ENCODE data around the gene RBM20. TPM values are rescaled to one million over a fixed set of nuclear protein-coding genes. Genes with fewer than 3 reads are reported as not detected.

The RBM20 gene
- polyA plus RNA-seq, 1 donor (not counting 4 experiments of a cell fraction or from before 2014, with no cell fraction given): 0.01 TPM

DNA sequence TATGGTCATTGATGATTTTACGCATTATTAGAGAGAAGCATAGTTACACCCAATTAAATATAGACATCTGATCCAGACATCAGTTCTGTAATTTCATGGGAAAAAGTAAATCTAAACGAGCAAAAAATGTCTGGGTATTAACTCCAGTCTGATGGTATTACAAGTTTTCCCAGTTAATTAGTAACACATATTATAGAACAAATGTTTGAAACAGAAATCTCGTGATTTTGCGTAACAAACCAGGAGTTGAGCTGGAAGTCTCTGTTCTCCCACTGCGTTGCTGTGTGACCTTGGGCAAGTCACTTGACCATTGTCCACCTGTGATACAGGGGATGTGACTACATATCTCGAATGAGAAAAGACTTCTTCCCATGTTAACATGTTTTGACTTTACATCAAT lies 43.3 kb downstream of the RBM20 start:
- no peak overlapping the region for H3K4me3 ChIP-seq (ENCODE audit: control insufficient read depth in 2 of 3, extremely low read depth in 1 of 3, insufficient read depth in 2 of 3, low read depth in 1 of 3, low read length in 3 of 3)
- dilution Hi-C loops (cut with MboI; ENCODE audit: extremely low pct_ligation_motif_present, low sequenced_read_pairs): no loop called here
- peaks cover 5% of the 10 kb centered on the region for H3K27me3 ChIP-seq (ENCODE audit: control insufficient read depth, extremely low read depth, insufficient read depth, low read length)
- no peaks in the 10 kb centered on the region for H3K36me3 ChIP-seq (ENCODE audit: control insufficient read depth in 2 of 2, extremely low read depth in 1 of 2, insufficient read depth in 2 of 2, low read length in 2 of 2)
- no peak overlapping the region for H2AFZ ChIP-seq (ENCODE audit: control insufficient read depth, low read length)
- FAIRE-seq (no peak), DNase-seq (ENCODE audit: low read depth, low spot score) (no peak)
- no peaks in the 10 kb centered on the region for H3K79me2 ChIP-seq (ENCODE audit: control insufficient read depth, insufficient read depth, low read length)
- no peaks in the 10 kb centered on the region for H3K4me1 ChIP-seq (ENCODE audit: control insufficient read depth, extremely low read depth, insufficient read depth, low read length)
- H3K9me3 ChIP-seq (ENCODE audit: control insufficient read depth, low read depth, low read length): no peaks in the 10 kb centered on the region
- no peak for TF ChIP-seq CTCF (optimal IDR thresholded peaks at IDR 0.05 in 1 of 3, IDR thresholded peaks at IDR 0.05 in 1 of 3, conservative IDR thresholded peaks at IDR 0.05 in 1 of 3; ENCODE audit: extremely low read depth in 1 of 3, insufficient read depth in 2 of 3, low read length in 3 of 3)
- TF ChIP-seq EZH2 (IDR thresholded peaks at IDR 0.05; ENCODE audit: low read length): no peak
- H3K9ac ChIP-seq (ENCODE audit: control insufficient read depth, extremely low read depth, insufficient read depth, low read length): no peak overlapping the region
- no peaks in the 10 kb centered on the region for H3K9me1 ChIP-seq (ENCODE audit: control insufficient read depth, extremely low read depth, insufficient read depth, low read length)
- no peaks in the 10 kb centered on the region for H4K20me1 ChIP-seq (ENCODE audit: control insufficient read depth, extremely low read depth, insufficient read depth, low read length)
- H3K27ac ChIP-seq (ENCODE audit: control insufficient read depth, insufficient read depth, low read length): no peak overlapping the region
- H3K4me2 ChIP-seq (ENCODE audit: control insufficient read depth, extremely low read depth, insufficient read depth, low read depth, low read length): no peak overlapping the region

GRCh38 chr10:110691139-110691538 lies 47.0 kb downstream of the RBM20 start:
- dilution Hi-C loops (cut with MboI; ENCODE audit: extremely low pct_ligation_motif_present, low sequenced_read_pairs): no loop called here

More at GRCh38 chr10:110691139-110691538, 47.0 kb downstream of the RBM20 start:
- H3K27ac ChIP-seq (ENCODE audit: control insufficient read depth, insufficient read depth, low read length): no peak overlapping the region
- H2AFZ ChIP-seq (ENCODE audit: control insufficient read depth, low read length): no peak overlapping the region
- no peak overlapping the region for H3K4me2 ChIP-seq (ENCODE audit: control insufficient read depth, extremely low read depth, insufficient read depth, low read depth, low read length)
- no peaks in the 10 kb centered on the region for H3K9me1 ChIP-seq (ENCODE audit: control insufficient read depth, extremely low read depth, insufficient read depth, low read length)
- FAIRE-seq (no peak), DNase-seq (ENCODE audit: low read depth, low spot score) (no peak)
- no peaks in the 10 kb centered on the region for H4K20me1 ChIP-seq (ENCODE audit: control insufficient read depth, extremely low read depth, insufficient read depth, low read length)
- H3K27me3 ChIP-seq (ENCODE audit: control insufficient read depth, extremely low read depth, insufficient read depth, low read length): peaks cover 5% of the 10 kb centered on the region
- no peaks in the 10 kb centered on the region for H3K4me1 ChIP-seq (ENCODE audit: control insufficient read depth, extremely low read depth, insufficient read depth, low read length)
- no peaks in the 10 kb centered on the region for H3K9me3 ChIP-seq (ENCODE audit: control insufficient read depth, low read depth, low read length)
- TF ChIP-seq EZH2 (IDR thresholded peaks at IDR 0.05; ENCODE audit: low read length): no peak
- no peak for TF ChIP-seq CTCF (optimal IDR thresholded peaks at IDR 0.05 in 1 of 3, IDR thresholded peaks at IDR 0.05 in 1 of 3, conservative IDR thresholded peaks at IDR 0.05 in 1 of 3; ENCODE audit: extremely low read depth in 1 of 3, insufficient read depth in 2 of 3, low read length in 3 of 3)
- no peaks in the 10 kb centered on the region for H3K36me3 ChIP-seq (ENCODE audit: control insufficient read depth in 2 of 2, extremely low read depth in 1 of 2, insufficient read depth in 2 of 2, low read length in 2 of 2)
- no peak overlapping the region for H3K9ac ChIP-seq (ENCODE audit: control insufficient read depth, extremely low read depth, insufficient read depth, low read length)
- H3K4me3 ChIP-seq (ENCODE audit: control insufficient read depth in 2 of 3, extremely low read depth in 1 of 3, insufficient read depth in 2 of 3, low read depth in 1 of 3, low read length in 3 of 3): no peak overlapping the region
- no peaks in the 10 kb centered on the region for H3K79me2 ChIP-seq (ENCODE audit: control insufficient read depth, insufficient read depth, low read length)

Data from keratinocyte (primary cell).